Neural progenitor cell (in vitro differentiated cells): ENCODE results near the gene ADORA2A. TPM values are rescaled to one million over a fixed set of nuclear protein-coding genes. Genes with fewer than 3 reads are reported as not detected.
"Not testable (repeated sequence)": the region's sequence is repeated elsewhere in the genome, so short reads cannot be mapped to it uniquely, and the experiment has no call there.

Experiments
- DNase-seq: peaks from one replicate; pipeline ENCODE4 v3.0.0-alpha.2; 2016; ENCODE audit warnings: low spot score
- H2AFZ ChIP-seq: fragments of 200-600 bp; sonication (generic); replicated peaks from 2 replicates; pipeline ENCODE4 v1.6.1; 2016; ENCODE audit warnings: antibody characterized with exemption
- H3F3A ChIP-seq: fragments of 200-600 bp; sonication (generic); 2 replicates; pipeline ENCODE4 v1.6.1; 2016; ENCODE audit warnings: antibody characterized with exemption, low read depth
- H3K27ac ChIP-seq: fragments of 200-600 bp; sonication (generic); 2 replicates; pipeline ENCODE4 v1.5.1; 2016; ENCODE audit warnings: mild to moderate bottlenecking
- H3K27me3 ChIP-seq: fragments of 200-600 bp; sonication (generic); 2 replicates; pipeline ENCODE4 v1.6.1; 2016; ENCODE audit warnings: mild to moderate bottlenecking, moderate library complexity
- H3K36me3 ChIP-seq: fragments of 200-600 bp; sonication (generic); 2 replicates; pipeline ENCODE4 v1.5.1; 2016
- H3K4me1 ChIP-seq: fragments of 200-600 bp; sonication (generic); 2 replicates; pipeline ENCODE4 v1.6.1; 2016; ENCODE audit warnings: mixed run types
- H3K4me2 ChIP-seq: fragments of 200-600 bp; sonication (generic); 2 replicates; pipeline ENCODE4 v1.6.1; 2016
- H3K4me3 ChIP-seq: fragments of 200-600 bp; sonication (generic); 2 replicates; pipeline ENCODE4 v1.5.1; 2016
- H3K79me2 ChIP-seq: fragments of 200-600 bp; sonication (generic); 2 replicates; pipeline ENCODE4 v1.6.1; 2016; ENCODE audit warnings: low read depth
- H3K9ac ChIP-seq: fragments of 200-600 bp; sonication (generic); 2 replicates; pipeline ENCODE4 v1.6.1; 2016
- H3K9me3 ChIP-seq: fragments of 200-600 bp; sonication (generic); 2 replicates; pipeline ENCODE4 v1.5.1; 2016; ENCODE audit warnings: low read depth
- H4K20me1 ChIP-seq: fragments of 200-600 bp; sonication (generic); 2 replicates; pipeline ENCODE4 v1.6.1; 2016; ENCODE audit warnings: low read depth
- H3K27ac Mint-ChIP-seq: 3 replicates; pipeline ENCODE4 v1.8.0; 2021; ENCODE audit warnings: mixed read lengths
- H3K27me3 Mint-ChIP-seq: 2 replicates; pipeline ENCODE4 v1.8.0; 2022; ENCODE audit warnings: low read depth, mild to moderate bottlenecking, inconsistent platforms, moderate library complexity, mixed read lengths; ENCODE audit not compliant: insufficient read depth
- H3K36me3 Mint-ChIP-seq: 3 replicates; pipeline ENCODE4 v1.8.0; 2021; ENCODE audit warnings: mixed read lengths
- H3K4me1 Mint-ChIP-seq: 3 replicates; pipeline ENCODE4 v1.8.0; 2021; ENCODE audit warnings: mixed read lengths
- H3K4me3 Mint-ChIP-seq: 3 replicates; pipeline ENCODE4 v1.8.0; 2021; ENCODE audit warnings: mild to moderate bottlenecking, moderate library complexity, mixed read lengths
- H3K9me3 Mint-ChIP-seq: 3 replicates; pipeline ENCODE4 v1.8.0; 2020; ENCODE audit warnings: mixed read lengths
- EZH2 ChIP-seq: fragments of 200-600 bp; sonication (generic); IDR thresholded peaks from 2 replicates; pipeline ENCODE4 v1.6.1; 2017; ENCODE audit warnings: antibody characterized with exemption, mild to moderate bottlenecking, moderate library complexity
- EZH2phosphoT487 ChIP-seq: fragments of 200-600 bp; sonication (generic); IDR thresholded peaks from 2 replicates; pipeline ENCODE4 v1.6.1; 2017; ENCODE audit warnings: antibody characterized with exemption
- total RNA-seq: library from RNA; depleted of rRNA; stranded (reverse); fragments of >200 nt; gene quantifications from 2 replicates; pipeline ENCODE4 v1.2.3, GENCODE V29; 2015; ENCODE audit warnings: low replicate concordance
- TF ChIP-seq, protein P1 (sequence below): fragments of 200-600 bp; sonication (generic); IDR thresholded peaks from 2 replicates; pipeline ENCODE4 v1.5.1; 2017; ENCODE audit warnings: antibody characterized with exemption, mild to moderate bottlenecking

ADORA2A gene
- total RNA-seq, 1 donor from 2014 or later, result 0.51 TPM

DNA sequence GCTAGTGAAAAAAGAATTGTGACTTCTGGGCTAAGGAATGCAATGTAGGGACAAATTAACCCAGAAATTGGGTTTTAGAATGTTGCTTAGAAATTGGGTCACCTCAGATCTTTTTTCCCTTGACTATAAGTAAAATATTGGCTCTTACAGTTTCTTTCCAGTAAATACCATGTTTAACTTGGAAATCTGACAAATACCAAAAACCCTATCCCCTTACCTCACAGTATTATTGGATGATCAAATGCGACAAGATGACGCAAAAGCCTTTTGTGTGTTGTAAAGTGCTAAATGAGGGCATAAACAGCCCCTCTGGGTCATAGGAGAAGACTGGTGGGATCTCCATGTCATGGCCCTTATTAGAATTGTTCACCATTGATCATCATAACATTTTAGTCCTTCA lies 61.6 kb downstream of the ADORA2A start:
- peaks cover 6% of the 10 kb centered on the region for H3K4me1 Mint-ChIP-seq
- TF ChIP-seq EZH2 (no peak), EZH2phosphoT487 (no peak)
- TF ChIP-seq, protein P1, sequence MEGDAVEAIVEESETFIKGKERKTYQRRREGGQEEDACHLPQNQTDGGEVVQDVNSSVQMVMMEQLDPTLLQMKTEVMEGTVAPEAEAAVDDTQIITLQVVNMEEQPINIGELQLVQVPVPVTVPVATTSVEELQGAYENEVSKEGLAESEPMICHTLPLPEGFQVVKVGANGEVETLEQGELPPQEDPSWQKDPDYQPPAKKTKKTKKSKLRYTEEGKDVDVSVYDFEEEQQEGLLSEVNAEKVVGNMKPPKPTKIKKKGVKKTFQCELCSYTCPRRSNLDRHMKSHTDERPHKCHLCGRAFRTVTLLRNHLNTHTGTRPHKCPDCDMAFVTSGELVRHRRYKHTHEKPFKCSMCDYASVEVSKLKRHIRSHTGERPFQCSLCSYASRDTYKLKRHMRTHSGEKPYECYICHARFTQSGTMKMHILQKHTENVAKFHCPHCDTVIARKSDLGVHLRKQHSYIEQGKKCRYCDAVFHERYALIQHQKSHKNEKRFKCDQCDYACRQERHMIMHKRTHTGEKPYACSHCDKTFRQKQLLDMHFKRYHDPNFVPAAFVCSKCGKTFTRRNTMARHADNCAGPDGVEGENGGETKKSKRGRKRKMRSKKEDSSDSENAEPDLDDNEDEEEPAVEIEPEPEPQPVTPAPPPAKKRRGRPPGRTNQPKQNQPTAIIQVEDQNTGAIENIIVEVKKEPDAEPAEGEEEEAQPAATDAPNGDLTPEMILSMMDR, result no peak
- no peak for DNase-seq
- no peak overlapping the region for H3K4me2 ChIP-seq
- H3K36me3 Mint-ChIP-seq, result no peaks in the 10 kb centered on the region
- no peak overlapping the region for H3K4me3 Mint-ChIP-seq
- no peak overlapping the region for H3K4me3 ChIP-seq
- H3K36me3 ChIP-seq, result no peaks in the 10 kb centered on the region
- H3K79me2 ChIP-seq, result no peaks in the 10 kb centered on the region
- H3K9me3 ChIP-seq, result no peaks in the 10 kb centered on the region
- peaks cover 4% of the 10 kb centered on the region for H3F3A ChIP-seq
- H4K20me1 ChIP-seq, result no peaks in the 10 kb centered on the region
- peaks cover 3% of the 10 kb centered on the region for H3K4me1 ChIP-seq
- H3K9ac ChIP-seq, result no peak overlapping the region
- peaks cover 31% of the 10 kb centered on the region for H3K27me3 ChIP-seq
- H3K27ac Mint-ChIP-seq, result no peak overlapping the region
- H3K9me3 Mint-ChIP-seq, result no peaks in the 10 kb centered on the region
- peaks cover 11% of the 10 kb centered on the region for H3K27me3 Mint-ChIP-seq
- H3K27ac ChIP-seq, result no peak overlapping the region
- H2AFZ ChIP-seq, result no peak overlapping the region

DNA sequence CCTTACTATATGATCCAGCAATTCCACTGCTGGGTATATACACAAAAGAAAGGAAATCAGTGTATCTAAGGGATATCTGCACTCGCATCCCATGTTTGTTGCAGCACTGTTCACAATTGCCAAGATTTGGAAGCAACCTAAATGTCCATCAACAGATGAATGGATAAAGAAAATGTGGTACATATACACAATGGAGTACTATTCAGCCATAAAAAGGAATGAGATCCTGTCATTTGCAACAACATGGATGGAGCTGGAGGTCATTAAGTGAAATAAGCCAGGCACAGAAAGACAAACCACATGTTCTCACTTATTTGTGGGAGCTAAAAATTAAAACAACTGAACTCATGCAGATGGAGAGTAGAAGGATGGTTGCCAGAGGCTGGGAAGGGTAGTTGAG lies 62.0 kb downstream of the ADORA2A start:
- peaks cover 35% of the 10 kb centered on the region for H3K27me3 ChIP-seq

More for the DNA sequence above, 62.0 kb downstream of the ADORA2A start:
- not testable (repeated sequence) for H3K36me3 ChIP-seq, H3K9me3 Mint-ChIP-seq, H4K20me1 ChIP-seq, H3F3A ChIP-seq, H3K36me3 Mint-ChIP-seq, H3K4me1 ChIP-seq, H3K4me3 ChIP-seq, H3K27ac Mint-ChIP-seq, H3K4me3 Mint-ChIP-seq, H2AFZ ChIP-seq, H3K9ac ChIP-seq, H3K4me2 ChIP-seq, DNase-seq, H3K79me2 ChIP-seq, H3K4me1 Mint-ChIP-seq, H3K27ac ChIP-seq, H3K9me3 ChIP-seq
- H3K27me3 Mint-ChIP-seq, result peaks cover 16% of the 10 kb centered on the region

Other genes starting within 250 kb of the ADORA2A start
- 0.02 and 0.25 TPM in 2 replicates for gene SUSD2, start 246.1 kb upstream of the ADORA2A start, total RNA-seq
- gene GGT5, start 182.5 kb upstream of the ADORA2A start, total RNA-seq, result not detected in 2 replicates
- gene SPECC1L, start 156.8 kb upstream of the ADORA2A start, total RNA-seq, result 35.8 and 48.9 TPM in 2 replicates
- 0.12 and 0.17 TPM in 2 replicates for gene UPB1, start 67.7 kb downstream of the ADORA2A start, total RNA-seq
- gene GUCD1, start 127.5 kb downstream of the ADORA2A start, total RNA-seq, result 31.0 and 62.3 TPM in 2 replicates
- 195 and 302 TPM in 2 replicates for gene SNRPD3, start 128.4 kb downstream of the ADORA2A start, total RNA-seq
- 8.2 and 19.0 TPM in 2 replicates for gene LRRC75B, start 165.5 kb downstream of the ADORA2A start, total RNA-seq
- 4.9 and 7.7 TPM in 2 replicates for gene GGT1, start 175.6 kb downstream of the ADORA2A start, total RNA-seq